DMS153 treated with DMSO at 0.1 percent for 48 hours (cell line): ENCODE data around the gene AZIN2.
"Not testable (repeated sequence)": the region's sequence is repeated elsewhere in the genome, so short reads cannot be mapped to it uniquely, and the experiment has no call there.

ENCODE experiments used
- DNase-seq: peaks from one replicate; lab custom pipeline; 2025; ENCODE audit not compliant: unreplicated experiment; lab: John Stamatoyannopoulos, UW

Gene AZIN2

GRCh38 chr1:33080885-33081553 is at the start of gene AZIN2:
AZIN2 (plus strand) TSS chr1:33081153; CDS start chr1:33082250, 1,097 bp downstream.
- peak; percentile 87 for DNase-seq

- DNase-seq: no peak
Observed at GRCh38 chr1:33031506-33031905, 49.4 kb upstream of the AZIN2 start.

GRCh38 chr1:33032126-33032869 is 48.7 kb upstream of the AZIN2 start:
- no peak for DNase-seq

- DNase-seq: no peak
Observed at GRCh38 chr1:33036051-33036525, 44.9 kb upstream of the AZIN2 start.

- DNase-seq: peak; percentile 99
Observed at GRCh38 chr1:33036526-33037503, 44.1 kb upstream of the AZIN2 start, which contains the start of gene AK2. AK2 (minus strand) TSS chr1:33036883; CDS start chr1:33036828, 55 bp downstream.

- no peak for DNase-seq
Observed at GRCh38 chr1:33039840-33040239, 41.1 kb upstream of the AZIN2 start.

- DNase-seq: no peak
Observed at GRCh38 chr1:33041026-33041425, 39.9 kb upstream of the AZIN2 start.

GRCh38 chr1:33042831-33043230 is 38.1 kb upstream of the AZIN2 start:
- no peak for DNase-seq

GRCh38 chr1:33043267-33044092 is 37.5 kb upstream of the AZIN2 start:
- no peak for DNase-seq

GRCh38 chr1:33045246-33045645 is 35.7 kb upstream of the AZIN2 start:
- no peak for DNase-seq

GRCh38 chr1:33045814-33046213 is 35.1 kb upstream of the AZIN2 start:
- no peak for DNase-seq

- DNase-seq: not testable (repeated sequence)
Observed at GRCh38 chr1:33046234-33046633, 34.7 kb upstream of the AZIN2 start.

- DNase-seq: no peak
Observed at GRCh38 chr1:33047290-33047689, 33.7 kb upstream of the AZIN2 start.

- DNase-seq: no peak
Observed at GRCh38 chr1:33047839-33048305, 33.1 kb upstream of the AZIN2 start.

- DNase-seq: no peak
Observed at GRCh38 chr1:33048426-33048825, 32.5 kb upstream of the AZIN2 start.

GRCh38 chr1:33049371-33049770 is 31.6 kb upstream of the AZIN2 start:
- no peak for DNase-seq

GRCh38 chr1:33050221-33051076 is 30.5 kb upstream of the AZIN2 start:
- DNase-seq: no peak

- peak; percentile 64 for DNase-seq
Observed at GRCh38 chr1:33055210-33056008, 25.5 kb upstream of the AZIN2 start.
